Measurements from ENCODE around the gene GALNT16.

DNA sequence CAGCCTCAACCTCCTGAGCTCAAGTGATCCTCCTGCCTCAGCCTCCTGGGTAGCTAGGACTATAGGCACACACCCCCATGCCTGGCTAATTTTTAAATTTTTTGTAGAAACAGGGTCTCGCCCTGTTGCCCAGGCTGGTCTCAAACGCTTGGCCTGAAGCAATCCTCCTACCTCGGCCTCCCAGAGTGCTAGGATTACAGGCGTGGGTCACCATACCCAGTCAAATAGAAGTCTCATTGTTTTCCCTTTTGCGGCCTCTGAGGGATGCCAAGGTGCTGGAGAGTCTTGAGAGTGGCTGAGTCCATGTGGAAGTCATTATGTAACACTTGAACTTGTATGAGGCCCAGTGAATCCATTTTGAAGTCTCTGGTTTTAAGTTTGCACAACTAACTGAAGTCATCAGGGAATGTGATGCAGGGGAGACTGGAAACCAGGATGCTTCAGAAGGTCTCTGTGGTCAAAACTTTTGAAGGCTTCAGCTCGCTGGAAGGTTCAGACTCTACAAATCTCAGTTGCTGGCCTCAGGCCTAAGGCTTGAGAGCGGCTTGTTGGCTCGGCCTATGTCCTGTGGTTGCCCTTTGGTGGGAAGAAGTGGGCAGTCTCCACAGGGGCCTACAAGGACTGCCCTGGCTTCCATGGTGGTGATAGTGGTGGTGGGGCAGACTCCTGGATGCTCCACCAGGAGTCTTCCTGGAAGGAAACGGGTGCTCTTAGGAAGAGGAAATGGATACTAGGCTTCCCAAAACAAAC, 29.2 kb downstream of the GALNT16 start:
- TF ChIP-seq, protein P1, sequence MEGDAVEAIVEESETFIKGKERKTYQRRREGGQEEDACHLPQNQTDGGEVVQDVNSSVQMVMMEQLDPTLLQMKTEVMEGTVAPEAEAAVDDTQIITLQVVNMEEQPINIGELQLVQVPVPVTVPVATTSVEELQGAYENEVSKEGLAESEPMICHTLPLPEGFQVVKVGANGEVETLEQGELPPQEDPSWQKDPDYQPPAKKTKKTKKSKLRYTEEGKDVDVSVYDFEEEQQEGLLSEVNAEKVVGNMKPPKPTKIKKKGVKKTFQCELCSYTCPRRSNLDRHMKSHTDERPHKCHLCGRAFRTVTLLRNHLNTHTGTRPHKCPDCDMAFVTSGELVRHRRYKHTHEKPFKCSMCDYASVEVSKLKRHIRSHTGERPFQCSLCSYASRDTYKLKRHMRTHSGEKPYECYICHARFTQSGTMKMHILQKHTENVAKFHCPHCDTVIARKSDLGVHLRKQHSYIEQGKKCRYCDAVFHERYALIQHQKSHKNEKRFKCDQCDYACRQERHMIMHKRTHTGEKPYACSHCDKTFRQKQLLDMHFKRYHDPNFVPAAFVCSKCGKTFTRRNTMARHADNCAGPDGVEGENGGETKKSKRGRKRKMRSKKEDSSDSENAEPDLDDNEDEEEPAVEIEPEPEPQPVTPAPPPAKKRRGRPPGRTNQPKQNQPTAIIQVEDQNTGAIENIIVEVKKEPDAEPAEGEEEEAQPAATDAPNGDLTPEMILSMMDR (IDR thresholded peaks at IDR 0.05; ENCODE audit: insufficient read depth, low read depth, low read length): no peak
- TF ChIP-seq EZH2 (IDR thresholded peaks at IDR 0.05; ENCODE audit: insufficient read depth, low read length): no peak

All from astrocyte (in vitro differentiated cells and primary cell).